ENCODE data around the gene KDM7A.

DNA sequence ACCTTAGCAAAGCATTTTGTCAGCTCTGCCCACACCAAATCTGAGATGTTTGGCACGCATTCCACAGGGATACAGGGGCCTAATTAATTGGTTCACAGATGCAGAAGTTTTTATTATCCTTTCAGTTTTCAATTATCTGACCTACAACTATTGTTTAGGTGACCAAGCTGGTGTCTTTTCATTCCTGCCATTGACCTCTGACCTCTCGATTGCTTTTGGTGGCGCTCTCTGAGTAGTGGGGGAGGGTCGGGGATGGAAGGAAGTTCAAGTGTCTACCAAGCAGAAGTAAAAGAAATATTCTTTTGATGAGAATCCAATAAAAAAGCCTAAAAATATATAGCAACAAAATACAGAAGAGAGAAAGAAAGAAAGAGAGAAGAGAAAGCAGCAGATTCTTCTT, 28.8 kb upstream of the KDM7A start:
- TF ChIP-seq, protein P1, sequence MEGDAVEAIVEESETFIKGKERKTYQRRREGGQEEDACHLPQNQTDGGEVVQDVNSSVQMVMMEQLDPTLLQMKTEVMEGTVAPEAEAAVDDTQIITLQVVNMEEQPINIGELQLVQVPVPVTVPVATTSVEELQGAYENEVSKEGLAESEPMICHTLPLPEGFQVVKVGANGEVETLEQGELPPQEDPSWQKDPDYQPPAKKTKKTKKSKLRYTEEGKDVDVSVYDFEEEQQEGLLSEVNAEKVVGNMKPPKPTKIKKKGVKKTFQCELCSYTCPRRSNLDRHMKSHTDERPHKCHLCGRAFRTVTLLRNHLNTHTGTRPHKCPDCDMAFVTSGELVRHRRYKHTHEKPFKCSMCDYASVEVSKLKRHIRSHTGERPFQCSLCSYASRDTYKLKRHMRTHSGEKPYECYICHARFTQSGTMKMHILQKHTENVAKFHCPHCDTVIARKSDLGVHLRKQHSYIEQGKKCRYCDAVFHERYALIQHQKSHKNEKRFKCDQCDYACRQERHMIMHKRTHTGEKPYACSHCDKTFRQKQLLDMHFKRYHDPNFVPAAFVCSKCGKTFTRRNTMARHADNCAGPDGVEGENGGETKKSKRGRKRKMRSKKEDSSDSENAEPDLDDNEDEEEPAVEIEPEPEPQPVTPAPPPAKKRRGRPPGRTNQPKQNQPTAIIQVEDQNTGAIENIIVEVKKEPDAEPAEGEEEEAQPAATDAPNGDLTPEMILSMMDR (conservative IDR thresholded peaks at IDR 0.05), result no peak
- no peak for TF ChIP-seq EZH2 (IDR thresholded peaks at IDR 0.05; ENCODE audit: low read depth)

Measured in PC-9 (cell line).